GM19438 (cell line): ENCODE measurements around the gene PPFIA2.

Experiments used
- ATAC-seq: cut with Tn5 transposase; IDR thresholded peaks from one replicate; pipeline ENCODE4 v1.9.1; 2021; ENCODE audit warnings: low read depth; ENCODE audit not compliant: unreplicated experiment

The PPFIA2 gene

DNA sequence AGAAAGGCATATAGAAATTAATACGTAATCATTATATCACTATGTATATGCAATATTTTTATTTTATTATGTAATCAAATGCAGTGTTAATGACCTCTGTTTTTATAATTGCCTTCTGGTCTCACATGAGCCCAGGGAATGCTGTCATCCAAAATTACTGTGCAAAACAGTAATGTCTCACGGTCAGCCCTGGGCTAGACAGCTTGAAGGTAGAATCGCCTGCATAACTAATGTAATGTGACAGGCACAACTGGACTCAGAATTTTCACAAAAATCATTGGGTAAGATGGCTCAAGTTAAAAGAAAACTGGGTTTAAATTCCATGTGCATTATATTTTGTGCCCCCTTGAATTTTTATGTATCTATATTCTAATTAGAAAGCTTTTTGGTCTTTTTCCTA is 293.3 kb downstream of the PPFIA2 start:
- ATAC-seq: no peak

DNA sequence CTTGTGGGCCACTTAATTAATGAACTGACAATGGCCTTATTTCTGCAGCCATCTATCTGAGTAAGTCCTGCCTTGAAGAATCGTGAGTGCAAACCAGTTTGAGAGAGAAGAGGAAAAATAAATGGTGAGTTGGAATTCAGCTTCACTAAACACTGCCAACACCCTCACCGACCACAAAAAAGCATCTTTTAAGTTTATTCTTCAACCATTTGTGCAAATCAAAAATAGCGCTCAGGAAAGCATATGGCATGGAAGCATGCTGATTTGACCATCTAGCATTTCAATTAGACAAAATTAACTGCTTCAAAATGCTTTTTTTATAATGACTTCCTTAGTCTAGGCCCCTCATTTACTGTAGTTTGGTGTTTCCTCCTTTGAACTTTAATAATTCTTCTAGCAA is 294.0 kb downstream of the PPFIA2 start:
- no peak for ATAC-seq

DNA sequence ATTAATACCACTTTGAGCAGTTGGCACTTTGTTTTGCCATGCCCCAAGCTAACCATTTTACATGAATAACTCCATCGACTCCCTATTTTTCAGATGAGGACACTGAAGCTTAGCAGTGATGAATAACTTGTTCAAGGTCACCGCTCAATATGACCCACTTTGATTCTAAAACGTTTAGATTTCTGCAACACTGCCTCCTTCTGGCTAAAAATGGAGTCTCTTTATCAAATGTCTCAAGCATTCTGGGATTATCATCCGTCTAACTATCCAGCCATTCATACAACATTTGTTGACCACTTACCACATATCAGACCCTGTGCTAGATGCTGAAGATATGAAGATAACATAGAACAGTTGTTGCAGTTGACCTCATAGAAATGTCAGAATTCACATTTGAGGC is 298.0 kb downstream of the PPFIA2 start:
- no peak for ATAC-seq

DNA sequence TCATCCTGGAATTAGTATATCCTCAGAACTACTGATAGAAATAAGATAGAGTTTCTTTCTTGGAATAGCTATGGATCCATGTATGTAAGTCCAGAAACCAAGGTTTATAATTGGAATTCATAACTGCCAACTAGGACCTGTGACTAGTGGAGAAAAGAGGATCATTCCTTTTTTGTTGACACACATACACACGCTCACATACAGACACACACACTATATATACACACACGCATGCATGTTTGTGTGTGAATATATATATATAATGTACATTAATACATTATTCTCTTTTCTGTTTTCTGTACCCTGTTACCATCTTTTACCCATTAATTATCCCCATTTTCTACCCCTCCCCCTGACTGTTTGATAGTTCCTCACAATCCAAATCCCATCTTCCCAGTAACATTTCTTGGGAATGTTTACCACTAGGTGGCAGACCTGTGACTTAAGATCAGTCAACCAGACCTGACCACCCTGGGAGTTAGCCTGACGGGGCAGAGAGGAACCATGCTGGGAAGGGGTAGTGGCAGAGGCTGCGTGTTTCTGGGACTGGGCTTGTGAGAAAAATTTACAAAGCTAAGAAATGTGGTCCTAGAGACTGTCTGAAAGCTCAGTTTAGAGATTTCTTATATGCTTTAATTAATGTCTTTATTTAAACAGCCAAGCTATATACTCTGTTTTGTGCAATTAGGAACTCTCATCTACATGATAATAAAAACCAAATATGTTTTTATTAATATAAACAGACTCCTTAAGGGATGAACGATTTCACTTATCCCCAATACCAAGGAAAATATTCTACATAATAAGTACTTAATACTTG is 308.0 kb downstream of the PPFIA2 start:
- ATAC-seq: peak; percentile 75

DNA sequence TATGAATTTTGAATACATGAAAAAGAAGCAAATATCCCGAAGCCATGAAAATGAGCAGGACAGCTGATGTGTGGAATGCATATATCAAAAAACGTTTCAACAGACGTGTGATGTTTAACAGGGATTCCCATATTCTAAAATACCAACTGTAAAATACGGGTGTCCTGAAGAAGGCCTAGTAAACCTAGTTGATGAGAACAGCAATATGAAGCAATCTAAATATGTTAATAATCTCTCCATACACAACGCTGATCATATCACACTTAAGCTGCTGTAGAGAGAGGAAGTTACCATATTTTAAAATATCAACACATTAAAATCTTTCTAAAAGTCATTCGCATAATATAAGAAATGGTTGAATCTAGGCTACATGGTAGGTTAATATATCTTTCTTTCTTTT is 317.5 kb downstream of the PPFIA2 start:
- no peak for ATAC-seq

DNA sequence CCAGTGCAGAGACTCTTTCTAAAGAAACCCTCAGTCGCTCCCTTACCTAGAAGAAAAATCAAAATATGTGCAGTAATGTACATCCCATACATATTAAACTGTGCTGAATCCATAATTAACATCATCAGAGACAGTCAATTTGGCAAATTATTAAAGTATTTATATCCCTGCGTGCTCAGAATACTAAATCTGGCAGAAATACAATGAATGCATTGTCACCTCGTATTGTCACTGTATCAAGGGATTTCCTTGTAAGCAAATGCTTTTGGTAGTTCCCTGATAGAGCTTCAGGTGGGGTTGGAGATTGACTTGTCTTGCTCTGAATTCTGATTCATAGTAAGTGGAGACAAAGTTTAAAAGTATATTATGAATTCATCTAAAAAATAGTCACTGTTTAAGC is 319.1 kb downstream of the PPFIA2 start:
- no peak for ATAC-seq

DNA sequence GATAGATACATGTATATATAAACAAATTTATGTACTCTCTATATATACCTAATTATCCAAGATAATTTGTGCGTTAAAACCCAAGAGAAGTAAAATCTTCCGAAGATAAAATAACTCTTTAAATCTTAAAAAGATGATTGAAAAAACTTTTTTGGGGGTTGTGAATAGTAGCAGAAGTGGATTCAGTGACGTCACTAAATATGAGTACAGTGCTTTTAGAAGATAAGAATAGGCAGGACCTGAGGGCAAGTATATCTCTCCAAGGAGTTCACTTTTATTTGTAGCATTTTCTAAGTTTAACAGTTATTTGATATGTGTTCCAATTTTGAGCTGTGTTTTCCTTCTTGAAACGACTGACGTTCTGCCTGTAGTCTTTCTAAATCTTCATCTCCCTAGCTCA is 319.8 kb downstream of the PPFIA2 start:
- no peak for ATAC-seq

DNA sequence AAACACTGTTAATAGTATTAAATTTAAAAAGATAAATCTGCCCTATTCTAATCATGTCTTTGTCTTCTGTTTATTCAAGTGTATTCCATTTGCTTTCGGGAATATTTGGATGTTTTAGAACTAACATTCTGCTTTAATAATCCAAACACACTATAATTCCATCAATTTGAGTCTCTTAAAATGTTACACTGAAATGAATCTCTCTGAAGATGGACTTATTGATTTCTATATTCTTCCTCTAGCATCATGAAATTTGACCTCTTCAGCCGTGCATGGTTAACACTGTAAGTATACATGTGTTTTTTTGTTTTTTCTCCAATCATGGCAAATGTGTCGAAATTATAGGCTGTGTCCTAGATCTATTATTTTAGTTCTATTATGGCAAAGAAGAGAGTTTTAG is 342.1 kb downstream of the PPFIA2 start:
- no peak for ATAC-seq

DNA sequence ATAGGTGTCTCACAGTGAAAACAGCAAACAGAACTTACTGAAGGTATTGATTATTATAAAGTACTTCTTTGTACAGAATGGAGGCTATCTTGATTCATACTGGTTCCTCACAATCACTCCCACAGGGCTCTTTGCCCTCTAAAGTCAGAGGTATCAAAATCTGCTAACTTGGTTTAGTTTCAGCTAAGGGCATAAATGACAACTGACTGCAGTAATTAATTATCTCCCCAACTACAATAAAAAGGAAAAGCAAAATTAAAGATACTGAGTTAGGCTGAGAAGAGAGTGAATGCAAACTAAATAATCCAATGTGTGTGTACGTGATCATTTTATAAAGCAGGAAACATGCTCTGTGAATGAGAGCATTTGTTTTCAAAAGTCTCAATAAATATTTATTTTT is 342.6 kb downstream of the PPFIA2 start:
- no peak for ATAC-seq

DNA sequence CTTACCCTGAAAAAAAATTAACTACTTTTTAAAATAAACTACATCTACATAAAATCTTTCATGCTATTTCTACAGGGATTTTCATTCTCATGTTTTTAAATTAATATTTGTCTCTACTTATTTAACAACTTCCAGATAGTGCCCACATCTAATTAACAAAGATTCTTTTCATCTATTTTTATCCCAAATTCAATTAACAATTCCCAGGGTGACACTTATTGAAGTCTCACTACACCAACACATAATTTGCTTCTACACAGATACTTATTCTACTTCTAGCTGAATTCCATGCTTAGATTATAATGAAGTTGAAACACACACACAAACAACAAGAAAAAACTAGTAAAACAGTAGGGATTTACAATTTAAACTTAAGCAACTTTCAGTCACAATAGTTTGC is 344.7 kb downstream of the PPFIA2 start:
- ATAC-seq: no peak

DNA sequence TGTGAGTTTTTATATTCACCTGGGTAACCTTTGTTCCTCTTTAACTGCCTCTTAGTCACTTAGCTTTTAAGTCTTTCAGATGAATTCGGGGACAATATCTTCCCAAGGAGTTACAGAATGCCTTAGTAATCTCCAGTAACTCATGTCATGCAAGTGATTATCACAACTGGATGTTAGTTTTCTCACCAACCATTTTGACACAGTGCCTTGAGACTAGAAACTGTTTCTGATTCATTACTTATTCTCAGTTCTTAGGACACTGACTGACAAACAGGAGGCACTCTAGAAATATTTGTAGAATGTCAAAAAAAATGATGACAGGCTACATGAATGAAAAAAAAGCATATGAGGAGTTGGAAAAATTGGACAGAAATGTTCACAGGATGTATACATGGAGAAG is 346.2 kb downstream of the PPFIA2 start:
- ATAC-seq: no peak

DNA sequence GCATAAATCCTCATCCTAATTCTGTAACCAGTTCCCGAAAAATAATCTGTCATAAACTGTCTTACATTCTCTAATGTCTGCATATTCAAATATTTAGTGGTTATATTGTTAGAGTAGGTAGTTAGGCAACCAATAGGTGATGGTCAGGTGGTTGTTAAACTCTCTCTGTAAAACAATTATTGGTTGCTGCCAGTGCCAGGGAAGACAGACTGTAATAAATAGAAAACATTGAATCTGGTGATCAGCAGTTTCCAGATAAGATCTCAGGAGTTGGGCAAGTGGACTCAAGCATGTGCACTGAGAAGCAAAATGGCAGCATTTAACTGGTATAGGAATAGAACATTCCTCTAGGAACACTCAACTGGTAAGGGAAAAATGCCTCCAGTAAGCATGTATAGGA is 355.8 kb downstream of the PPFIA2 start:
- ATAC-seq: no peak

DNA sequence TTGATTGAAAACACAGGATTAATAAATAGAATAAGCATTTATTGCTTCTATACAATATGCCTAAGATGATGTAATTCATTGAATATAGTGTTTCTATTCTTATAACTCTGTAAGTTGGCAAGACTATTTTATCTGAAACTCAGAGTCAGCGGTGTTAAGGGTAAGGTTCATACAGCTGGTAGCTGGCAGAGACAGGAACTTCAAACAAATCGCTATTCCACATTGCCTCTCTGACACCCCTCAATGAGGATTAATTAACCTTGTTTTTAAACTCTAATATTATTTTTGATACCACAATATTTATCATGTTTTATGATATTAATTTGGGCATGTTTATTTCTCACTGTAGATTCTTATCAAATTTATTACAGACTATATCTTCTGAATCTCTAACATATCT is 357.9 kb downstream of the PPFIA2 start:
- no peak for ATAC-seq

DNA sequence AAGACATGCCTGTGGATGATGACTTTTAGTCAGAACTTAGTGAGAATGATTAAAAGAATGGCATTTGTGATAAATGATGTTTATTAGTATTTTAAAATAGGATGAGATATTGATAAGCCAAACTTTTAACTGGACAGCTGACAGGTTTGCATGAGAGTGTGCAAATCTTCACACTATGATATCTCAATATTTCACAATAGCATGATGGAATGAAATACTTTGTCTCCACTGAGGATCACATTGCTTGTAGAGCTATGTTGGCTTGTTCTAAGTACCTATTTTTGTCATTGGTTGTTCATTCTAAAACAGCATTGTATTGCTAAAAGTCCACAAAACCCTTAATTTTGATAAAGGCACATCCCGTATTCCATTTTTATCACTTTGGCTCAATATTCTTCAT is 359.1 kb downstream of the PPFIA2 start:
- no peak for ATAC-seq

DNA sequence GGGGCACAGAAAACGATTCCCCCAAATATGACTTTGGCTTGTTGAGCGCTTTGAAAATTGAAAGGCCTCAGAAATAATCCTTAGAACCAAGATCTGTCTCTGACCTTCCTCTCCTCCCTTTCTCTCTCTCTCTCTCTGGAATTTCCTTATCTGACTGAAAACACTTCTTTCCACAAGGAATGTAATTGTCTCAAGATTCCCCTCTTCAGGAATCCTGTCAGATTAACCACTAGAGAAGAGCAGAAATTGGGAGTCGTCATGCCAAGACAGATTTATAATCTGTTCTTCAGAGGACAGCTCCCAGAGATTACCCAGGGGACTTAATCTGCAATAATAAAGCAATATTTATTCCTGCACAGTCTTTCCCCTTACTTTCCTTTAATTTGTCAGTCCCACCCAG is 363.7 kb downstream of the PPFIA2 start:
- no peak for ATAC-seq

DNA sequence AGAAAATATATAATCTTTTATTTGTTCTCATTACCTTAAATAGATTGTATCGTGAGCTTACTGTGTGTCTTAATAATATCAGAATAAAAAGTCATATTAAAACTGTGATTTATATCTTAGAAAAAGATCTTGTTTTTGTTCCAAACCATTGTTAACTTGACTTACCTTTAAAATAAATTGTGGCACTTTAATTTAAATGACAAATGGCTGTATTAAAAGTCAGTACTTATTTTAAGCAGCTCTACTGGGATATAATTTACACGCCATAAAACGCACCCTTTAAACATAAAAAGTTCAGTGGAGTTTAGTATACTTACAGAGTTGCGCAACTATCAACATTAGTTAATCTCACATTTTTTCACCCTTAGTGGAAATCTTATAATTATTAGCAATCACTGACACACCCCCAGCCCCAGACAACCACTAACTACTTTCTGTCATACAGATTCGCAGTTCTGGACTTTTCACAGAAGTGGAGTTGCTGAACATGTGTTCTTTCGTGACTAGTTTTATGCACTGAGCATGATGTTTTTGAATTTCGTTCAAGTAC is 369.5 kb downstream of the PPFIA2 start:
- no peak for ATAC-seq

DNA sequence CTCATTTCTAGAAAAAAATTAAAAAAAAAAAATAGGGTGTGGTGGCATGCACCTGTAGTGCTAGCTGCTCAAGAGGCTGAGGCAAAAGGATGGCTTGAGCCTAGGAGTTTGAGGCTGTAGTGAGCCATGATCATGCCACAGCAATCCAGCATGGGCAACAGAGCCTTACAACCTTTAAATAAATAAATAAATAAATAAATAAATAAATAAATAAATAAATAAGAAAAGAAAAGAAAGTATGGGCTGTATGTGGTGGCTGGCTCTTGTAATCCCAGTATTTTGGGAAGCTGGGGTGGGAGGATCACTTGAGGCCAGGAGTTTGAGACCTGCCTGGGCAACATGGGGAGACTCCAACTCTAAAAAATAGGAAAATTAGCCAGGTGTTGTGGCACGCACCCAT is 373.0 kb downstream of the PPFIA2 start:
- ATAC-seq: no peak

DNA sequence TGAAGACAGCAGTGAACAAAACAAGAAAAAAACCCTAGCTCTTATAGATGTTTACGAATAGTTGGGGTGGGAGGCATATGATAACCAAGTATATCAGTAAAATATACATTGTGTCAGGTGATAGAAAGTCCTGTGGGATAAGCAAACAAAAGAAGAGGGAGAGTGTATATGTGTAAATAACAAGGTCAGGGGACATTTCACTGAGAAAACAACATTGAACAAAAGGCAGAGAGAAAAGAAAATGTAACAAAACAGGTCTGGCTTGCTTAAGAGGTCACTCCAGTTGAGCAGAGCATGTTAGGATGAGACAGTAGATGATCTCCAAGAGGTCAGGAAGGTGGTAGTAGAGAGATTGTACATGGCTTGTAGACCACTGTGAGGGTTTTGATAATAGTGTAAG is 377.2 kb downstream of the PPFIA2 start:
- ATAC-seq: no peak

DNA sequence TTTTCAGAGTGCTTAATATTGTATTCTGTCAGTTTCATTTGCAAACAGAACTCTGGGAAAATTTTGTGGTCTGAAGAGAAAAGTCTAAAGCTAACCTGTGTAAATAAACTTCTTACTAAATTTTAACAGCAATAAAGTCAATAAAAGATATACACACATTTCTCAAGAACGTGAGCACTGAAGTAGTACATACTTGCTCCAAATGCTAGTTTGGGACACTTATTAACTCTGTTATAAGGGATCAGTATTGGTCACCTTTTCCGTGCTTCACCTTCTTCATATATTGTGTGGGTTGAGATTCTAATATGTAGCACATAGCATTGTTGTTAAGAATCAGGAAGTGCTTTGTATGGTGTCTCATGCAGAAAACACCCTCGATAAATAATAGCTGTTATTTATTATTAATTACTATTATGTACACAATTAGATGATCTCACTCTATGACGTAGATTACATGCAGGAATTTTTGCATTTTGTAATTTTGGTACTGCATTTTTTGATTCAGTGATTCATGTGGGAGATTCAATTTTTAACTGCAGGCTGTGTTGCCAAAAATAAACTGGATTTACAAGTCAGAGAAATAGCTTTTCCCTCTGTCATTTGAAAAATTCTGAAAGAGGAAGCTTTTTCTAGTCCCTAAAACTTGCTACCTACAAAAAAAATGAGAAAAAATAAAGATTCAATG is 380.4 kb downstream of the PPFIA2 start:
- no peak for ATAC-seq

DNA sequence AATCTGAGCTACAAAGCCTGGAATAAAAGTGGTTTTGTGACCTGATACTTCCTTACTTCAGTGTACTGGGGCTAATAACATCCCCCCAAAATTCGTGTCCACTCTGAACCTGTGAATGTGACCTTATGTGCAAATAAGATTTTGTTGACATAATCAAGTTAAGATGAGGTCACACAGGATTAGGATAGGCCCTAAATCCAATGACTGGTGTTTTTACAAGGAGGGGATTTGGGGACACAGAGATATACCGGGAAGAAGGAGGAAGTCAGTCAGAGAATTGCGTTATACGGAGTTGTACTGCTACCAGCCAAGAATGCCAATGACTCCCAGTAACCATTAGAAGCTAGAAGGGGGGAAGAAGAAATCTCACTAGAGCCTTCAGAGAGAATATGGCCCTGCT is 381.4 kb downstream of the PPFIA2 start:
- no peak for ATAC-seq

DNA sequence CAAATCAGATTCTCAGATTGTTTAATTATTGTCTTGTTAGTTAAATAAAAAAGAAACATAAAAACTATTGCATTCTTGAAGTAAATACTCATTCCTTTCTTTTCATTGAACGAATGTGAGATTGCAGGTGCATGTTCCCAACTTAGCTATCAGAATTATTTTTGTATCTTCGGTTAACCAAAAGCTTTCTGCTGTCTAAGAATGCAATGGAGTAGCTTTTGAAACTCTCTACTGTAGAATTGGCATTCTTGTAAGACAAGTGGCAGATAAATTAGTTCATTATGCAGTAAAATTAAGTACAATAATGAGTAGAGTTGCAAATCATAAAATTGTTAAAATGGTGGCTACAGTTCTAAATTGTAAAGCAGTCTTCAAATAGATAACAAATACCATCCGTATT is 383.2 kb downstream of the PPFIA2 start:
- ATAC-seq: no peak

DNA sequence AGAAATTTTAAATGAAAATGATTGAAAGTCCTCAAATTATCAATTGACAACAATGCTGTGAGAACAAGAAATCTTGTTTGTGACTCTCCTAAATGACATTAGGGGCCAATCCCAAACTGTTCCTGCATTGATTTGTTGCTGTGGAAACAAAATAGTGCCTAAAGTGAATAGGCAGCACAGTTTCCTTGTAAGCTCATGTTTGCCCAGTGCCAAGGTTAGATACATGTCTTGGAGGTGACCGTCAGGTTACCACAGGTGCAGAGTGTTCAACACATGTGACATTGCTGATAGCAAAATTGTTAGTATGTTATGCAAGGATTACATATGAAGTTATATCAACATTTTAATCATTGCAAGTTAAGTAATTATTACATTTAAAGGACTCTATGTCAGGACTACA is 388.7 kb downstream of the PPFIA2 start:
- no peak for ATAC-seq
